PC-9 (cell line): Measurements from ENCODE around the gene MET. TPM values are rescaled to one million over a fixed set of nuclear protein-coding genes. Genes with fewer than 3 reads are reported as not detected.

Experiments used
- BruUV-seq: library from RNA; stranded (reverse); fragments of 400-500 nt; replicated peaks from 2 replicates; lab custom pipeline; 2021; lab: Mats Ljungman, UMichigan
- CTCF ChIA-PET: fragments of 300-600 bp; sonication (Branson Sonifier 250); formaldehyde crosslinking; loops from one replicate; lab custom pipeline; 2022; ENCODE audit warnings: antibody characterized with exemption; lab: Charles Lee
- POLR2A ChIA-PET: fragments of 300-600 bp; sonication (Branson Sonifier 250); formaldehyde crosslinking; loops from one replicate; lab custom pipeline; 2022; ENCODE audit warnings: antibody characterized with exemption; ENCODE audit not compliant: unreplicated experiment; lab: Charles Lee
- DNase-seq, 2 experiments: peaks; one replicate each; pipeline versions ENCODE4 v3.0.0 to v3.0.0-alpha.2; 2015 to 2022; ENCODE audit warnings: mixed read lengths in 1 of 2
- H2AFZ ChIP-seq: fragments of 200-600 bp; sonication (generic); 2 replicates; pipeline ENCODE4 v1.8.1; 2017; ENCODE audit warnings: antibody characterized with exemption
- H3F3A ChIP-seq: fragments of 200-600 bp; sonication (generic); 2 replicates; pipeline ENCODE4 v1.8.1; 2017; ENCODE audit warnings: antibody characterized with exemption, mild to moderate bottlenecking, low read depth; ENCODE audit not compliant: insufficient read depth
- H3K27ac ChIP-seq: fragments of 200-600 bp; sonication (generic); 2 replicates; pipeline ENCODE4 v1.6.1; 2016; ENCODE audit warnings: mixed run types
- H3K27me3 ChIP-seq: fragments of 200-600 bp; sonication (generic); 2 replicates; pipeline ENCODE4 v1.6.1; 2016; ENCODE audit warnings: low read depth, mixed run types; ENCODE audit not compliant: insufficient read depth
- H3K36me3 ChIP-seq: fragments of 200-600 bp; sonication (generic); 2 replicates; pipeline ENCODE4 v1.6.1; 2016; ENCODE audit warnings: low read depth, mixed run types
- H3K4me1 ChIP-seq: fragments of 200-600 bp; sonication (generic); replicated peaks from 2 replicates; pipeline ENCODE4 v1.6.1; 2016; ENCODE audit warnings: mixed run types; ENCODE audit not compliant: insufficient read depth
- H3K4me2 ChIP-seq: fragments of 200-600 bp; sonication (generic); 2 replicates; pipeline ENCODE4 v1.6.1; 2017; ENCODE audit warnings: mixed run types
- H3K4me3 ChIP-seq: fragments of 200-600 bp; sonication (generic); 2 replicates; pipeline ENCODE4 v1.6.1; 2016; ENCODE audit warnings: mixed run types
- H3K79me2 ChIP-seq: fragments of 200-600 bp; sonication (generic); 2 replicates; pipeline ENCODE4 v1.6.1; 2017; ENCODE audit warnings: low read depth, mixed run types
- H3K9me2 ChIP-seq: fragments of 200-600 bp; sonication (generic); 2 replicates; pipeline ENCODE4 v1.8.1; 2017; ENCODE audit warnings: mild to moderate bottlenecking; ENCODE audit not compliant: insufficient read depth
- H3K9me3 ChIP-seq: fragments of 200-600 bp; sonication (generic); 2 replicates; pipeline ENCODE4 v1.8.1; 2016; ENCODE audit warnings: low read depth; ENCODE audit not compliant: insufficient read depth
- H4K20me1 ChIP-seq: fragments of 200-600 bp; sonication (generic); 2 replicates; pipeline ENCODE4 v1.8.1; 2017; ENCODE audit not compliant: insufficient read depth
- EZH2 ChIP-seq: fragments of 200-600 bp; sonication (generic); IDR thresholded peaks from 2 replicates; pipeline ENCODE4 v1.8.0; 2017; ENCODE audit warnings: antibody characterized with exemption, low read depth
- intact Hi-C: fragments of 100-400 bp; cut with micrococcal nuclease; formaldehyde crosslinking; loops from one replicate; pipeline ENCODE4 v1.10.0; 2022; ENCODE audit not compliant: unreplicated experiment
- total RNA-seq: library from RNA; stranded (reverse); gene quantifications from 2 replicates; pipeline ENCODE4 v1.2.3, GENCODE V29; 2021
- TF ChIP-seq, protein P1 (sequence below): fragments of 200-600 bp; sonication (generic); conservative IDR thresholded peaks from 2 replicates; pipeline ENCODE4 v1.6.1; 2017; ENCODE audit warnings: mixed run types, antibody characterized with exemption, mild to moderate bottlenecking, moderate library complexity

The MET gene
- total RNA-seq, 1 experiment from 2014 or later: 287 TPM

DNA sequence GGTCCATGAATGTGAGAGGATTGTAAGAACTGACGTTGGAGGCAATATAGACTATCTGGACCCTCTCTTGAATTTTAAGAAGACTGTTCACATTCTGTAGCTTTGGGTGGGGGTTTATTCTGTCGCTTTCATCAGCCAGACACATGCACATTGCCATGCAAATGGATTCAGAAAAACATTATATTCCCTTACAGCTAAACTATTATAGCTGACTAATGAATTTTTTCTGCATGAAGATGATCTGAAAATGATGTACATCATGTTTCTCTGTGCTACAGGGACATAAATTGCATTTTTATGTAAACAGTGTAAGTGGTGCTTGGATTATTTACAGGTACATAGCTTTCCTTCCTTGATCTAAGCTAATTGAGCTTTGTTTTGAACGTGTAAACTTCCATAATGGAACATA, 1.5 kb downstream of the MET start:
- peaks cover 60% of the 10 kb centered on the region for H3K79me2 ChIP-seq
- no peaks in the 10 kb centered on the region for H3K27me3 ChIP-seq
- no peaks in the 10 kb centered on the region for H3K36me3 ChIP-seq
- peaks cover 18% of the 10 kb centered on the region for H3F3A ChIP-seq
- no peak for DNase-seq
- ChIA-PET CTCF (interaction anchor here (1.1 to 1.2 kb wide), 2 partner anchors 20 to 29 kb away, joined by 3 to 4 read pairs; no protein-coding TSS in a partner anchor), POLR2A (interaction anchor here (0.6 to 0.7 kb wide), 5 partner anchors 8 to 454 kb away, joined by 3 to 4 read pairs (median 3); no protein-coding TSS in a partner anchor)
- peaks cover 40% of the 10 kb centered on the region for H3K4me1 ChIP-seq
- H4K20me1 ChIP-seq: no peaks in the 10 kb centered on the region
- H3K4me3 ChIP-seq: peak overlapping the region; percentile 98
- H2AFZ ChIP-seq: peak overlapping the region; percentile 91; the same call in 1 of the 2 replicates
- H3K9me3 ChIP-seq: peaks cover 7% of the 10 kb centered on the region
- no peaks in the 10 kb centered on the region for H3K9me2 ChIP-seq
- peak overlapping the region; percentile 91 for H3K4me2 ChIP-seq
- H3K27ac ChIP-seq: peak overlapping the region; percentile 90
- TF ChIP-seq EZH2: no peak
- TF ChIP-seq, protein P1, sequence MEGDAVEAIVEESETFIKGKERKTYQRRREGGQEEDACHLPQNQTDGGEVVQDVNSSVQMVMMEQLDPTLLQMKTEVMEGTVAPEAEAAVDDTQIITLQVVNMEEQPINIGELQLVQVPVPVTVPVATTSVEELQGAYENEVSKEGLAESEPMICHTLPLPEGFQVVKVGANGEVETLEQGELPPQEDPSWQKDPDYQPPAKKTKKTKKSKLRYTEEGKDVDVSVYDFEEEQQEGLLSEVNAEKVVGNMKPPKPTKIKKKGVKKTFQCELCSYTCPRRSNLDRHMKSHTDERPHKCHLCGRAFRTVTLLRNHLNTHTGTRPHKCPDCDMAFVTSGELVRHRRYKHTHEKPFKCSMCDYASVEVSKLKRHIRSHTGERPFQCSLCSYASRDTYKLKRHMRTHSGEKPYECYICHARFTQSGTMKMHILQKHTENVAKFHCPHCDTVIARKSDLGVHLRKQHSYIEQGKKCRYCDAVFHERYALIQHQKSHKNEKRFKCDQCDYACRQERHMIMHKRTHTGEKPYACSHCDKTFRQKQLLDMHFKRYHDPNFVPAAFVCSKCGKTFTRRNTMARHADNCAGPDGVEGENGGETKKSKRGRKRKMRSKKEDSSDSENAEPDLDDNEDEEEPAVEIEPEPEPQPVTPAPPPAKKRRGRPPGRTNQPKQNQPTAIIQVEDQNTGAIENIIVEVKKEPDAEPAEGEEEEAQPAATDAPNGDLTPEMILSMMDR: no peak
- intact Hi-C loops: loop anchor here (2.0 to 5.0 kb wide), 6 partner anchors 29 to 501 kb away; partner anchors contain the start of genes CAPZA2 and ST7
- BruUV-seq: no TSS peak

DNA sequence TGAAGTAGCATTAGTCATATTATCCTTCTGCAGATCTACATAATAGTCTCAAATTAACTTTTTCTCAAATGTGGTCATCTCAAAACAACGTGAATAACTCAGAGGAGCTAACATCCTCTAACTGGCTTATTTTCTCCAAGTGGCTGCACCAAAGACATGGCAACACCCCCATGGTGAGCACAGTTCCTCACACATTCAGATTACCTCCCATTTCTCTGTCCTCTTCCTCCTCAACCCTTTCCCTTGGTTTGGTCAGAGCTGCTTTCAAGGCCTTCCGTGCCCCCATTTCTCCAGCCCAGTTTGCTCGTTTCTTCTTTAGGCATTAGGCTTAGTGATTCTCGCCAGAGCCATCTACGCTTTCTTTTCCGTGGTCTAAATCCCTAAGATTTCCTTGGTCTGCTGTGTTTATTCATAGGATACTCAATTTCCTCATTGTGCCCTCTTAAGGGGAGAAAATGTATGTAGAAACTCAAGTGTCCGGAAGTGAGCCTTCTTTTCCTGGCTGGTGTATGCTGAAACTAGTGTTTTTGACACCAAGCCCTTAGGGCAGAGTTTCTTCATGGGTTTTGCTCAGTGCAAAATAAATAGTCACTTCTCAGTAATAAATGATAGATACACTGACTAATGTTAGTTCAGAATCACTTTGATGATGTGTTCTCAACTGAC, 2.6 kb downstream of the MET start:
- Histone ChIP-seq H3K4me2 (peak overlapping the region; percentile 91), H3K9me3 (peaks cover 9% of the 10 kb centered on the region), H3K4me3 (peak overlapping the region; percentile 98; the same call in 1 of the 2 replicates), H3F3A (peaks cover 18% of the 10 kb centered on the region), H3K79me2 (peaks cover 72% of the 10 kb centered on the region), H3K4me1 (peaks cover 40% of the 10 kb centered on the region), H3K36me3 (no peaks in the 10 kb centered on the region), H4K20me1 (no peaks in the 10 kb centered on the region; the same call in 1 of the 2 replicates), H3K9me2 (no peaks in the 10 kb centered on the region), H3K27me3 (no peaks in the 10 kb centered on the region), H3K27ac (peak overlapping the region; percentile 68), H2AFZ (no peak overlapping the region)
- ChIA-PET CTCF (interaction anchor here (1.1 to 1.2 kb wide), 2 partner anchors 22 to 28 kb away, joined by 3 to 4 read pairs; no protein-coding TSS in a partner anchor), POLR2A (interaction anchor here (0.5 to 0.7 kb wide), 8 partner anchors 10 to 1627 kb away, joined by 3 to 12 read pairs (median 8); no protein-coding TSS in a partner anchor)
- DNase-seq: peak; percentile 22 to 77
- TF ChIP-seq, protein P1: no peak
- no peak for TF ChIP-seq EZH2
- intact Hi-C loops: loop anchor here (1.0 to 5.0 kb wide), 4 partner anchors 32 to 502 kb away; partner anchors contain the start of gene ST7
- BruUV-seq: TSS peak; percentile 31

DNA sequence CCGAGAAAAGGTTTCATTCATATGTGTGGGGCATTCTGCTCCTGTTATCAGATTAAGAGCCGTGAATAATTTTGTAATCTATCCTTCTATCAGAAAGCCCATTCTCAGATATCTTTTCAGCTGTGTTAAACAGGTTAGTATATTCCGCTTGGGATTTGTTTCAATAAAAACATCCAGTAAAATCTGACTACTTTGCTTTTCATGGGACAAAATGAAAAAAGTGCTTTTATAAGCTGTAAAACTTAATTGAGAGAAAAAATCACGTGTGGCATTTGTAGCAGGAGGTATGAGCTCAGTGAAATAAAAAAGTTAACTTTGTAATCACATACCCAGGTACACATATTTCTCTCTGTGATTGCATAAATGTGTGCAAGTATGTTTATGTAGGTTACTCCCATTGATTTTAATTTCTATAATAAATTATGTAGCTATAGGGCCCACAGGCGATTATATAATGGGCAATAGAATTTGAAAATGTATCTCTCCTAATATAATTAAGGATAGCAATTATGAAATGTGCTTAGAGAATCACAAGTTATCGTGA, 3.9 kb downstream of the MET start:
- no peaks in the 10 kb centered on the region for H3K9me2 ChIP-seq
- no peaks in the 10 kb centered on the region for H3K27me3 ChIP-seq
- ChIA-PET CTCF (no interaction called here), POLR2A (interaction anchor here (0.5 to 1.1 kb wide), 6 partner anchors 71 to 496 kb away, joined by 3 to 4 read pairs (median 3); no protein-coding TSS in a partner anchor)
- peak overlapping the region; percentile 68; the same call in 1 of the 2 replicates for H3K27ac ChIP-seq
- no peak for DNase-seq
- no peak overlapping the region for H2AFZ ChIP-seq
- intact Hi-C loops: loop anchor here (1.0 kb wide), 1 partner anchor 104 kb away; no protein-coding TSS in a partner anchor
- TF ChIP-seq, protein P1: no peak
- no peak for TF ChIP-seq EZH2
- H3K79me2 ChIP-seq: peaks cover 84% of the 10 kb centered on the region
- no TSS peak for BruUV-seq
- H3K36me3 ChIP-seq: no peaks in the 10 kb centered on the region
- peaks cover 37% of the 10 kb centered on the region for H3K4me1 ChIP-seq
- peak overlapping the region; percentile 91; the same call in 1 of the 2 replicates for H3K4me2 ChIP-seq
- H3K4me3 ChIP-seq: no peak overlapping the region
- H4K20me1 ChIP-seq: no peaks in the 10 kb centered on the region; the same call in 1 of the 2 replicates
- peaks cover 7% of the 10 kb centered on the region for H3K9me3 ChIP-seq
- peaks cover 18% of the 10 kb centered on the region for H3F3A ChIP-seq
